NK-92 treated with Interleukin-12 subunit alpha and Interleukin-12 subunit beta, amount 100 ng/mL, for 24 hours (cell line): ENCODE results near the gene JOSD2.
"Not testable (repeated sequence)": the region's sequence is repeated elsewhere in the genome, so short reads cannot be mapped to it uniquely, and the experiment has no call there.

Source experiments
- DNase-seq: peaks from one replicate; lab custom pipeline; 2025; lab: John Stamatoyannopoulos, UW

JOSD2 gene

DNA sequence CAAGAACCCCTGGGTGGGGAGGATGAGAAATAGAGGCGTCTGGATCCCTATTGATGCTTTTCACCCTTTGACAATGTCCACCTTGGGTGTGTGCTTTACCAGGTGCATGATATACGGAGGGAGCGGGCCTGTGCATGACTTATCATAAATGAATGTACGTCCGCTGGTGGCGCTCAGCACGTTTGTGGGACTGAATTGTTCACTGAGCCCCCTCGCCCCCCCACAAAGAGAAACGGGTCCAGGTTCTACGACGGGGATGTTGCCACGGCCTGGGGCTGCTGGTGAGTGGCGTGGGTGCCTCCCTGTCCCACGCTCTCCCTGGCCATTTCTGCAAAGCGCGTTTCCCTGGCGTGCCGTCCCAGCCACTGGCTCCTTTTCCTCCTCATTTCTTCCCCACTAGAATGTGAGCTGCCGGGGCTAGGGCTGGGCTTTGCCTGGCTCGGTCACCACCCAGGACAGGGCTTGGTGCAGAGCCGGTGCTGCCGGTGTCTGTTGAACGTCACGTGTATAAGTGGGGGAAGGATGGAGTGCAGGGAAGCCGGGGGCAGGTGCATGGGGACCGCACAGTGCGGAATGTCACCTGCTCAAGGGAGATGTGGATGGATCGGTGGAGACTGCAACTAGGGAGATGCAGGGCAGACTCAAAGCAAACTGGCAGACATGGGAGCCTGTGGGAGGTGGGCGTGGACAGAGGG lies 35.7 kb upstream of the JOSD2 start:
- DNase-seq: no peak

DNA sequence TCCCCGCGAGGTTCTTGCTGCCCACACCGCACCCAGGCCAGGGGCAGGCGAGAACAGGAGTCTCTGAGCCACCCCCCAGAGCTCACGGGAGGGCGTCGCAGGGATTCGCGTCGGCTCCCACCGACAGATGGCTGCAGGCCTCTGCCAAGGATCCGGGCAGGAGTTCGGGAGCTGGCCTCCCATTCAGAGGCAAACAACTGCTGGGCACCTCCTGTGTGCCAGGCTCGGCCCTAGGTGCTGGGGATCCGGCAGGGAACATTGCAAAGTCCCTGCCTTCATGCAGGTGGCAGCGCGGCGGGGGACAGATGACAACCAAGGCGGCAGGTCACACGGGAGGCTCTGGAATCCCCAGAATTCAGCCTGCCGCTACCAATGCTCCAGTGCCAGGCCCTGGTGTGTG lies 32.0 kb upstream of the JOSD2 start:
- DNase-seq: no peak

DNA sequence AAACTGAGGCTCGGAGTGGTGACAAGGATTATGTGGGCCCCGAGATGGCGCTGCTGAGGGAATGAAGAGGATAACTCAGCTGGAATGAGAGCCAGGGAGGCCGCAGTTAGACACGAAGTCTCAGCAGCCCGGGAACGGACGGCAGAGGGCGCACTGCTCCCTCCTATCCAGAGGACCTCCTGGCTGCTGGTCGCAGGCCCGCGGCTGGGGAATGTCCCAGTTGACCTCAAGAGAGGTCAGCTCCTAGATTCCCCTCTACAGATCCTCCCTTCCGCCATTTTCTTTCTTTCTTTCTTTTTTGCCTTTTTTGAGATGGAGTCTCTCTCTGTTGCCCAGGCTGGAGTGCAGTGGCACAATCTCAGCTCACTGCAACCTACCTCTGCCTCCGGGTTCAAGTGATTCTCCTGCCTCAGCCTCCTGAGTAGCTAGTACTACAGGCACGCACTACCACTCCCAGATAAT lies 26.8 kb upstream of the JOSD2 start:
- peak; percentile 29 for DNase-seq

DNA sequence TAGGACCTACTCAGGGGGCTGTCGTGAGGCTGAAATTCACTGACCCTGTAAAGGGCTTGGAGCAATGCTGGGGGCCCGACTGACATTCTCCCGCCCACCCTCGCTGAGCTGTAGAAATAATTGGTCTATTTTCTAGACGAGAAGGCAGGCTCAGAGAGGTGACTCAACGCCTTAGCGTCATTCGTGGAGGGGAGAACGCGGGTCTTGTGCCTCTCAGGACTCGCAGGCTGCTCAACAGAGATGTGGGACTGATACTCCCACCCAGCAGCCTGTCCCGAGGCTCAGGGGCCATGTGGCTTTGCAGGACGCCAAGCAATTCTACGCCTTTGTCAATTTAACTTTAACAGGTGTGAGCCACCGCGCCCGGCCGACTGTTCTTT lies 26.3 kb upstream of the JOSD2 start:
- no peak for DNase-seq

DNA sequence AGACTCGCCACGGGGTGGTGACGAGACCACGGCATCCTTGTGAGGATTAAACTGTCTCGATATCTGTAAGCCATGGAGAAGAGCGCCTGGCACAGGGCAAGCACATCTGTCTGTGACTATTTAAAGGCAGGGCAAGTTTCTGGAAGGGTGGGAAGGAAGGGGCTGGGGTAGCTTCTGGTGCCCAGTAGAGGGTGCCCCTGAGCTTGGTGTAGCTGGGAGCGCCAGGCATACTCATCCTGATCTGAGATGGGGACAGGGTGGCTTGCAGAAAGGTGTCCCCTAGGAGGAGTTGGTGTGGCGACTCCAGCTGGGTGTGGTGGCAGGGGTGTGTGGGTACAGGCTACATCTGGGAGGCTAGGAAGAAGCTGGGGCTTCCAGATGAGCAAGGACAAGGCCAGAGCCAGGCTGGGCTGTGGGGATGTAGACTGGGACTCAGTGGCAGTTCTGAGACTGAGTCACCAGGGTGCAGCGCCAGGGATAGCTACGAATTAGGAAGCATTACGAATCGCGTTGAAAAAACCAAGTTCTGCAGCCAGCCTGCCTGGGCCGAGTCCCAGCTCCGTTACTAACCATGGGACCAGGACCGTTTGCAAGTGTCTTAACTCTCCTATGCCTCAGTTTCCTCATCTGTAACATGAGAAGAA lies 25.8 kb upstream of the JOSD2 start:
- no peak for DNase-seq

DNA sequence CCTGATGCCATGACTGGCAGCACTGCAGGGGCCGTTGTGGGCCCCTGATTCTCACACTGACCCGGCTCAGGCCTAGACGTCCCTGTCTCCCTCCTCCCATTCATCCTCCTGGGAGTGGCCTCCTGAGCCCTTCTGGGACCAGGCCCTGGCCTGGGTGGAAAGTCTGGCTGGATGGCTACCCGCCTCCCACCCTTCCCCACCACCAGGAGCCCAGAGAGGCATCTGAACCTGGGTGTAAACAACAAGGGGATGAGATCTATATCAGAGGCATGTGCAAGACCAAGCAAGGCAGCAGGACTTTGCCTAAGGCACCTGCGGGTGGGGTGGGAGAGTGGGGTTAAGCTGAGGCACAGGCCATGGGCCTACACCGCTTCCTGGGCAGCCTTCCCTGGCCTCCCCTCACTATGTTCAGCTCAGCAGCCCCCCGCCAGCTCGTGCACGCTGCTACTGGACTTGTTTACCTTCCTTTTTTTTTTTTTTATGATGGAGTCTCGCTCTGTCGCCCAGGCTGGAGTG lies 24.7 kb upstream of the JOSD2 start:
- DNase-seq: no peak

DNA sequence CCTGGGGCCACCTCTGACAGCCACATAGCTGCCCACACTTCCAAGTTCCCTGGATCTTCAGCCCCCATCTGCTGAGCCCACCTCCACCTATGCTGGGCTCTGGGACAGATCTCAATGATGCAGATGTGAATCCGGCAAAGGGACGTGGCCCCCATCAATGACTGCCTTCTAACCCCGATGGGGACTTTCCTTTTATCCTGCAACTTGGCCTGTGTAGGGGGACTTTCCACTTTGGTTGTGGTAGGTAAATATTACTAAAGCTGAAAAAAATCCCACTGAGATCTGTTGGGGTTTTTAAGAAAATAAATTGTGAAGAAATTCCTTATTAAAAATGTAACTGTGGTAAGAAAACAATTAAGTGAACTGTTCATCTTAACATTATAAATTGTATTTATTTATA lies 23.5 kb upstream of the JOSD2 start:
- DNase-seq: no peak

DNA sequence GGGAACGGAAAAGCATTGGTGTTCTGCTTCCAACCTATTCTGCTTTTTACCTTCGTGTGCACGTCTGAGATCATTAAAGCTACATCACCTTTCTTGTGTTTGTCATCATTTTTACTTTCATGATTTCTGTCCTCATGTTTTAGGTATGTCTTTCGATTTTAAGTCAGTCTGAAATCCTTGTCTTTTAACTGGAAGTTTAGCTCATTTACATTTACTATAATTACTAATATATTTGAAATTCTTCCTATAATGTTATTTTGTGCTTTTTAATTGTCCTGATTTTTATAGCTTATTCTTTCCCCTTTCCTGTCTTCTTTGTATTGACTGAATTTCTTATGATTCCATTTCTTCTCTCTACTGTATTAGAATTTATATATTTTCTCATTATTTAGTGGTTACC lies 22.0 kb upstream of the JOSD2 start:
- DNase-seq: no peak

DNA sequence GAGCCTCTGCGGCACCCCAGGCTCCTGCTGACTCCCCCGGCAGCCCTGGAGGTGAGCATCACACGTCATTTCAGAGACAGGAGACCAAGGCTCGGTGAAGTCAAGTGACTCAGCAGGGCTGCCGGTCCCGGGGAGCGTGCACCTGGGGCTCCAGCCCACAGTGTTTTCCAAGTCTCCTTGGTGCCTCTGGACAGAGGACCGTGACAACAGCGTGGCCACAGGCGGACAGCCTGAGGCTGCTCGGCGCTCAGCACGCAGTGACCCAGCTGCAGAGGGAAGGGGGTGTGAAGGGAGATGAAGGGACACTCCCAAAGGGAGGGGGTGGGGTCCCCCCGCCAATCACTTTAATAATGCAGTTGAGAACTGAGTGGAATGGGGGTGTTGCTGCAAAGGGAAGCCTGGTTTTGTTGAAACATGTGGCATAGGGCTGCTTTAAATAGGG lies 20.2 kb upstream of the JOSD2 start:
- no peak for DNase-seq

DNA sequence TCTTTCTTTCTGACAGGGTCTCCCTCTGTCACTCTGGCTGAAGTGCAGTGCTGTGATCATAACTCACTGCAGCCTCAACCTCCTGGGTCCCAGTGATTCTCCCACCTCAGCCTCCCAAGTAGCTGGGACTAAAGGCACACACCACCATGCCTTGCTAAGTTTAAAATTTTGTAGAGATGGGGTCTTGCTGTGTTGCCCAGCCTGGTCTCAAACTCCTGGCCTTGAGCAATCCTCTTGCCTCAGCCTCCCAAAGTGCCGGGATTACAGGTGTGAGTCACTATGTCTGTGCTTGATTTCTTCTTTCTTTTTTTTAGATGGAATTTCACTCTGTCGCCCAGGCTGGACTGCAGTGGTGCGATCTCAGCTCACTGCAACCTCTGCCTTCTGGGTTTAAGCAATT lies 17.1 kb upstream of the JOSD2 start:
- DNase-seq: not testable (repeated sequence)

DNA sequence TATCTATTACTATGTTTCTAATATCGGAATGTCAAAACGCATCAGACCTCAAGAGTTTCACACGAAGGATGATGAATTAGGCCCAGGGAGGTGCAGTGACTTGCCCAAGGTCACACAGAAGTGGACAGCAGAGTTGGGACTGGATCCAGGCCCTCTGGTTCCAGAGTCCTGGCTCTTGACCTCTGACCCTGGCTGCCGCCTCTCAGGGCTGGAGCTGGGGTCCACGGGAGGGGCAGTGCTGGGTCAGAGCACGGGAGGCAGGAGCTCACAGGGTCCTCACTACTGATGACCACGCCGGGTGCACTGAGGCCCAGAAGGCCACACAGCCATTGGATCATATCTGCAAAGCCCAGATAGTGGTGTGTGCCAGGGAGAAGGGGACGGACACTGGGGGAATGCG lies 11.9 kb upstream of the JOSD2 start:
- no peak for DNase-seq

DNA sequence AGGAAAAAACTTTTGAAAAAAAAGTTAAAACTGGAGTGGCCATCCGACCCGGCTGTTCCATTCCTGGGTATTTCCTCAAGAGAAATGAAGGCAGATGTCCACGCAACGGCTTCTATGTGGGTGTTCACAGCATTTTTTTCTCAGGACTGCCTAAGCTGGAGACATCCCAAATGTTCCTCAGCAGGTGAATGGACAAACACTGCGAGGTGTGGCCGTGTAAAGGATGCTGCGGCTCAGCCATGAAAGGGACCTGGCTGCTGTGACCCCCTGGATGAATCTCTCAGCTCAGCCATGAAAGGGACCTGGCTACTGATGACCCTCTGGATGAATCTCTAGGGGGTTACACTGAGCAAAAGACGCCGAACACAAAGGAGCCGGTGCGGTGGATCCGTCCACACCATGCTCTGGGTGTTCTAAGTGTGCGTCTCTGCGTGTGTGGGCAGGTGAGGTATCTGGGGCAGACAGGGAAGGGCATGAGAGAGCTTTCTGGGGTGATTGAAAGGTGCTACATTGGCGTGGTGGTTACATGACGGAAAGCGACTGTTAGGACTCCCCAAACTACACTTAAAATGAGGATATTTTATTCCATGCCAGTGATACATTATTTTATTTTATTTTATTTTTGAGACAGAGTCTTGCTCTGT lies 10.0 kb upstream of the JOSD2 start:
- no peak for DNase-seq

DNA sequence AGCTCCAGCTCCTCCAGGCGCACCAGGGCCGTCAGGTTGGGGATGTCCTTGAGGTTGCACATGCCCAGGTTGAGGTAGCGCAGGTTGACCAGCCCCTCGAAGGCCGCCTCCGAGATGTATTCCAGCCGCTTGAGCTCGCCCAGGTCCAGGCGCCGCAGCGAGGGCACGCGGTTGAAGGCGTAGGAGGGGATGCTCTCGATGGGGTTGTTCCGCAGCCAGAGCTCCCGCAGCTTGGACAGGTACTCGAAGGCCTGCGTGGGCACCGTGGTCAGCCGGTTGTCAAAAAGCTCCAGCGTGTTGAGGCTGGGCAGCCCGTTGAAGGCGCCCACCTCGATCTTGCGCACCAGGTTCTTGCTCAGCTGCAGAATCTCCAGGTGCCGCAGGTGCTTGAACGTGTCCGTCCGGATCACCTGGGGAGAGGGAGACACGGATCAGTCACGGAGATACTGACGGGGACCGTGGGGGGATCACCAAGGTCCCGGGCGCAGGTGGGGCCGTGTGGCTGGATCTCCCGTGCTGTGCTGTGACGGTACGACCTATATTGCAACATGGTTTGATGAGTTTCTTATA lies 8.1 kb upstream of the JOSD2 start:
- DNase-seq: no peak

DNA sequence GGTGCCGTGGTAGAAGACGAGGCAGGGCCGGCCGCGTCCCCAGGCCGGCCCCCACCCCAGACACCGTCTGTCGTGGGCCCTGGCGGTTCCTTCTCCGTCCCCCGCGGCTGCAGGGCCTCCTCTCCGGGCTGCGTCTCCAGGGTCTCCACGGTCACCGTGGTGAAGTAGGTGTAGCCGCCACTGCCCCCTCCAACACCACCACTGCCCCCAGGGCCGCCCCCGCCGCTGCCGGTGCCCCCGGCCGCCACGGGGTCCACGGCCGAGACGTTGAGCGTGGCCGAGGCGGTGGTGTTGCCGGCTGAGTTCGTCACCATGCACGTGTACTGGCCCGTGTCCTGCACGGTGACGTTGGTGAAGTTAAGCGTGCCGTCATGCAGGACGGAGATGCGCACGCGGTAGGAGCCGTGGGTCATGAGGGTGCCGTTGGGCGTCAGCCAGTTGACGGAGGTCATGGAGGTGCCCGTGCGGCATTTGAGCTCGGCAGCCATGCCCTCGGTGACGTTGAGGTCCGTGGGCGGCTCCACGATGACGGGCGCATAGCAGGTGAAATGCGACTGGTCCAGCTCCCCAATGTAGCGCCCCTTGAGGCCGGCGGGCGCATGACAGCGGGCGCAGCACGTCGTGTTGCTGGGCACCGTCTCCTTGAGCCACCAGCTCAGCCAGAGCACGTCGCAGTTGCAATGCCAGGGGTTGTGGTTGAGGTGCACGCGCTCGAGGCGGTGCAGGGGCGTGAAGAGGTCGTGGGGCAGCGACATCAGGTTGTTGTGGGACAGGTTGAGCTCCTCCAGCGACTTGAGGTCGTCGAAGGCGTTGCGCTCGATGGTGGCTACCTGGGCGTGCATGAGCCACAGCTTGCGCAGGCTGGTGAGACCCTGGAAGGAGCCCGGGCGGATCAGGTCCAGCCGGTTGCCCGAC lies 7.4 kb upstream of the JOSD2 start:
- no peak for DNase-seq

DNA sequence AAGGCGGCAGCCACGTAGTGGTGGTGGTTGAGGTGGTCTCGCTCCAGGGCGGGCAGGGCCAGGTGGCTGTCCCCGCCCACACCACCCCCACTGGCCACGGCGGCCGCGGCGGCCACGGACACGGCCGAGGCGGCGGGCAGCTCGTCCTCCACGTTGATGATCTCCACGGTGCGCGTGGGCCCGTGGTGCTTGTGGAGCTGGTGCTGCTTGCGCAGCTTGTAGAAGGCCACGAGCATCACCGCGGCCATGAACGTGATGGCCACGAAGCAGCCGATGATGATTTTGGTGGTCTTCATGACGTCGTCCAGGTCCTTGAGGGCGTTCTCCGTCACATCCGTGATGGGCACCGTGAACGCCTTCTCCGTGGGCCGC lies 6.7 kb upstream of the JOSD2 start:
- no peak for DNase-seq

DNA sequence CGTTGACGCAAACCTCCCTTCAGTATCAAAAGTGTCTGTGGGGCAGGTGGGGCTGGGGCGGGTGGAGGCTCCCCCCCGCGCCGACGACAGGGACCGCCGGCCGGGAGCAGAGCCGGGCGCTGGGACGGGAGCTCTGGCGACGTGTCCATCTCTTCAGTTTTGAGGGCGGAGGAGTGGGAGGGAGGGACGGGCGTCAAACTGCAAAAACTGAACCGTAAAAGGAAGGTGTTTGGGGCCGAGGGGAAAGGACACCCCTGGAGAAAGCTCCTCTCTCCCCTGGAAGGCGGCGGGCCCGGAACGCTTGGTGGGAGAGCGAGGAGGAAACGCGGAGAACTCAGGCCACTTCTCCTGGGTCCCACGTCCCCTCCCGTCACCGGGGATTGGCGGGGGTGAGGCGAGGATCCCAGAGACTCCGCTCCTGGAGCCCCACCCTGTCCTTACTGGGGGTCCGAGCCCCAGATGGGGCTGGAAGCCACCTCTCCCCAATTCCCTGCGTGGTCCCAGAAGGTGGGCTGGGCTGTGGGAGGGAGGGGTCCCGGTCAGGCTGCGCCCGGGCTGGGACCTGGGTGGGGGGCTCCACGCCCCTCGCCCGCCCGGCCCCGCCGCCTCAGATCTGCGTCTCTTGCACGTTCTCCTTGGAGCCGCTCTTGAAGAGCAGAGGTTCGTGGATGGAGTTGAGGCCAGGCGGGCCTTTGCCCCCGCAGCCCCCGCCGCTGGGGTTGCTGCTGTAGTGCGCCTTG lies 6.1 kb upstream of the JOSD2 start:
- DNase-seq: no peak

DNA sequence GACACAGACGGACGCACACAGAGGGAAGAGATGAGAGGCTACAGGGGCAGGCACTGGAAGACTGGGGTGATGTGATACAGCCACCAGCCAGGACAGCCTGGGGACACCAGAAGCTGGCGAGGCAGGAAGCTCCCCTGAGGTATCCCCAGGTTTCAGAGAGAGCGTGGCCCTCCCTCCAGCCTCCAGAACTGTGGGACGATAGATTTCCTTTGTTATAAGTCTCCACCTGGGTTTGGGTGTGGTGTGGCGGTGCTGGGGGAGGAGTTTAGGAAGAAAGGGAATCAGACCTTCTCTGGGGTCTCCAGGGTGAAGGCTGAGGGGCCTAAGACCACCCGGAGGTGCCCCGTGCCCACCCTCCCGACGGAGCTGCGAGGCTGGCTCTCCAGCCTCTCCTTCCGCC lies 5.5 kb upstream of the JOSD2 start:
- DNase-seq: no peak

DNA sequence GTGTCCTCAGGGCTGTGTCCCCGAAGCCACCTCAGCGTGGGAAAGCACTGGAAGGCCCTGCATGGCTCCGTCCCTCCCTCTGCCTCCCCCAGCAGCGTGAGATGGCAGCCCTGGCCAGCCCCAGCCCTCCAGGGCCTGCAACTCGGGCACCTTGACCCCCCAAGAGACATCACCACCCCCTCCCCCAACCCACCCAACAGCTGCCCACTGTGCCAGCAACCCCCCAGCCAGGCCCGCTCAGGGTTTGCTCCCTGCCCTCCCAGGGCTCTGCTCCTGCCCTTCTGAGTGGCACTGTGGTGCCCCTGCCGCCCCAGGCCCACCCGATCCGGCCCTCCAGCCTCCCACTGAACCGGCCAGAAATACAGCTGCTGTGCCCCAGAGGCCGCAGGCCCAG lies 4.2 kb upstream of the JOSD2 start:
- no peak for DNase-seq

DNA sequence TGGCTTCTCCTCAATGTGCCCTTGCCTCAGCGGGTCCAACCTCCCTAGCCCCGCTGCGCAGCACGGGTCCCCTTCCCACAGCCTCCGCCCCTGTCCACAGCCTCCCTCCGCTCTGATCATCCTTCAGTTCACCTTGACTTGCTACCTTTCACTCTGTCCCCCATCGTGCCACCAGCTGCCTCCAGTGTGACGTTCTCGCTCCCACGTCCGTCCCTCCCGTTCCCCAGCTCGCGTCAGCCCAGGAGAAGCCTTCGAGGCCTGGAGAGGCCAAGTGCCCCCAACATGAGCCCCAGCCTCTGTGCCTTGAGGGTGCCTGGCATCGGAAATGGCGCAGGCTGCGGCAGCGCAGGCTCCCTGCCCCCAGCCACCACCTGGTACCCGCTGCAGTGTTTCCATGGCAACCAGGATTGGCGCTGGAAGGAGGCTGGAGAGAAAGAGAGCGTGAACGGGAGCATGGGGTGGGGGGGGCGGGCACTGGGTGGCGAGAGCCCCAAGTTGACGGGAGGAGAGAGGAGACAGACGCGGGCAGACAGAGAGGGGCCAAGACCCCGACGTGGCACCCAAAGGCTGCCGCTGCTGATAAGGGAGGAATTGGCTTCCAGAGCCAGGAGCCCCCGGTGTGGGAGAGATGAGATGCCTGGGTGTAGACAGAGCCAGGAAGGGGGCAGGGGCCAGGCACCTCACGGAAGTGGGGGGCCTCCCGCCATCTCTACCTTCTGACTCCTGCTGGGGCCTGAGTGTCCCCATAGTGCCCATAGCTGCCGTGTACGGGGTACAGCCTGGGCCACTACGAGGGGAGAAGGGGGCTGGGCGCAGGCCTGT lies 3.6 kb upstream of the JOSD2 start:
- no peak for DNase-seq

DNA sequence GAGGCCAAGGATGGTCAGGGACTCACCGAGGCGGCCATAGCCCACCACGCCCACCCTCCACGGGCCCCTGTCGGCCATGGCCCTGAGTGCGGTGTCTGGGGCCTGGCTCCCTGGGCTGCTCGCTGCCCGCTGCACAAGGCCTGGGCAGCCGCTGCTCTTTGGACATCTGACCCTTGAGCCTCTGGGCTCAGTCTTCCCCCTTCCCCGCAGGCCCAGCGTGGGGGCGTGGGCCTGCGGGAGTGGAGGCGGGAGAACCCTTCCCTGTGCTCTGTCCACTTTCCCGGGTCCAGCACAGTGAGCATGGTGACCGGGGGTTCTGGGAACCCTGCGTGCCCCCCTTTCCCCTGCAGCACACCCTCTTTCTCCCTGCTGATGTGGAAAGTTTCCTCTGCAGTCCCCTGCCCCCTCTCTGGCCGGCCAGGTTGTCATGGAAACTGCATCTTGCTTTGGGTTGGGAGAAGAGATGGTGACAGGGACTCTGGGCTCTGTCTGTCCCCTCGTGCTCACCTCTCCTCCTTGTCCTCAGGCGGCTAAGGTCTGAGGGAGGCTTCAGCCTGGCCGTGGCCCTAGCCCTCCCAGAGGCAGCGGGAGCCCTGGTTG lies 2.9 kb upstream of the JOSD2 start, which contains the start of gene ASPDH:
ASPDH (minus strand) TSS at position 168 of the 600 bp plus-strand sequence; CDS start at position 78, 90 bp downstream.
- no peak for DNase-seq
